VCaP (cell line): ENCODE measurements around the gene TUBB2B.
A peak's percentile ranks its signal among the peaks of the same experiment; 100 is the strongest.
"Not testable (repeated sequence)": the region's sequence is repeated elsewhere in the genome, so short reads cannot be mapped to it uniquely, and the experiment has no call there.

Experiments
- H3K27ac ChIP-seq: fragments of 450-650 bp; 2 replicates; pipeline ENCODE4 v1.5.1; 2017
- CTCF ChIP-seq: fragments of 450-650 bp; conservative IDR thresholded peaks from 2 replicates; pipeline ENCODE4 v1.5.1; 2017; ENCODE audit warnings: mild to moderate bottlenecking, moderate library complexity

Gene TUBB2B

GRCh38 chr6:3247255-3248146 lies 20.0 kb upstream of the TUBB2B start:
- H3K27ac ChIP-seq, result peak overlapping the region; percentile 46; the same call in 1 of the 2 replicates
- no peak for TF ChIP-seq CTCF

GRCh38 chr6:3245216-3245615 lies 17.8 kb upstream of the TUBB2B start:
- TF ChIP-seq CTCF, result no peak
- no peak overlapping the region for H3K27ac ChIP-seq

GRCh38 chr6:3244832-3245161 lies 17.3 kb upstream of the TUBB2B start:
- 0 out of 2 replicates have a peak overlapping the region, but pooled peaks have one; percentile 10 for H3K27ac ChIP-seq

GRCh38 chr6:3244003-3244831 lies 16.8 kb upstream of the TUBB2B start:
- H3K27ac ChIP-seq, result 0 out of 2 replicates have a peak overlapping the region, but pooled peaks have one; percentile 10
- no peak for TF ChIP-seq CTCF

- H3K27ac ChIP-seq, result no peak overlapping the region
- no peak for TF ChIP-seq CTCF
Measured at GRCh38 chr6:3242768-3243167, 15.3 kb upstream of the TUBB2B start.

GRCh38 chr6:3241745-3242144 lies 14.3 kb upstream of the TUBB2B start:
- not testable (repeated sequence) for H3K27ac ChIP-seq

- TF ChIP-seq CTCF, result no peak
- H3K27ac ChIP-seq, result no peak overlapping the region
Measured at GRCh38 chr6:3240595-3240994, 13.1 kb upstream of the TUBB2B start.

GRCh38 chr6:3239110-3239830 lies 11.8 kb upstream of the TUBB2B start:
- H3K27ac ChIP-seq, result no peak overlapping the region
- no peak; the same call in 1 of the 2 replicates for TF ChIP-seq CTCF
